B cell (primary cell): Measurements from ENCODE around the gene FHIT. TPM values are rescaled to one million over a fixed set of nuclear protein-coding genes. Genes with fewer than 3 reads are reported as not detected.

Experiments
- ATAC-seq: fragments of 200-7000 bp; cut with Tn5 transposase; one replicate; pipeline ENCODE4 v1.10.0; 2021; ENCODE audit warnings: low read depth, mild to moderate bottlenecking, moderate number of reproducible peaks, moderate library complexity
- CTCF ChIA-PET: fragments of 350-600 bp; sonication (Branson Sonifier 250); formaldehyde crosslinking; loops from one replicate; lab custom pipeline; 2021; ENCODE audit warnings: antibody characterized with exemption, inconsistent platforms; lab: Charles Lee
- POLR2A ChIA-PET: fragments of 350-600 bp; sonication (Branson Sonifier 250); formaldehyde crosslinking; loops from one replicate; lab custom pipeline; 2021; ENCODE audit warnings: antibody characterized with exemption; lab: Charles Lee
- DNase-seq: peaks from one replicate; pipeline ENCODE4 v3.0.0; 2013
- H2AFZ ChIP-seq: 2 replicates; pipeline ENCODE4 v1.6.1; 2012; ENCODE audit warnings: mild to moderate bottlenecking, low read depth, low read length; ENCODE audit not compliant: insufficient read depth, poor library complexity, severe bottlenecking
- H3K27ac ChIP-seq, 2 donors: 1 replicate in 1 of 2; 2 replicates in 1 of 2; pipeline ENCODE4 v1.5.1; 2012 to 2013; ENCODE audit warnings: low read length in 2 of 2, mild to moderate bottlenecking in 2 of 2, moderate library complexity in 1 of 2
- H3K27me3 ChIP-seq, 4 experiments: fragments of 200-600 bp in 1 of 4; sonication (generic) in 1 of 4; replicated peaks in 1 of 4; 1 replicate in 2 of 4; 2 replicates in 2 of 4; pipeline versions ENCODE4 v1.6.1 to v1.7.0; 2013 to 2016; ENCODE audit warnings: low read length in 3 of 4, mild to moderate bottlenecking in 2 of 4, mixed read lengths in 1 of 4, moderate library complexity in 1 of 4; ENCODE audit not compliant: insufficient read depth in 4 of 4, control insufficient read depth in 3 of 4; ENCODE audit errors: control extremely low read depth in 1 of 4
- H3K36me3 ChIP-seq, 2 experiments: replicated peaks in 1 of 2; 1 replicate in 1 of 2; 2 replicates in 1 of 2; pipeline versions ENCODE4 v1.6.1 to v1.7.1; 2013; ENCODE audit warnings: low read length in 1 of 2; ENCODE audit not compliant: insufficient read depth in 2 of 2, control insufficient read depth in 1 of 2; ENCODE audit errors: control extremely low read depth in 1 of 2, extremely low read depth in 1 of 2
- H3K4me1 ChIP-seq, 2 donors: fragments of 200-600 bp in 1 of 2; sonication (generic) in 1 of 2; 1 replicate in 1 of 2; 2 replicates in 1 of 2; pipeline versions ENCODE4 v1.5.1 to v1.6.1; 2013 to 2017; ENCODE audit warnings: low read length in 2 of 2; ENCODE audit not compliant: control insufficient read depth in 2 of 2, insufficient read depth in 2 of 2
- H3K4me2 ChIP-seq: replicated peaks from 2 replicates; pipeline ENCODE3; 2012; ENCODE audit warnings: mild to moderate bottlenecking, low read depth, low read length; ENCODE audit not compliant: poor library complexity, severe bottlenecking
- H3K4me3 ChIP-seq, 5 experiments: fragments of 200-600 bp in 1 of 5; sonication (generic) in 1 of 5; 1 replicate in 3 of 5; 2 replicates in 2 of 5; pipeline versions ENCODE4 v1.5.1 to v1.7.0; 2011 to 2016; ENCODE audit warnings: low read length in 4 of 5, mild to moderate bottlenecking in 4 of 5, low read depth in 2 of 5, control low read depth in 1 of 5, moderate library complexity in 1 of 5; ENCODE audit not compliant: insufficient read depth in 1 of 5; ENCODE audit errors: control extremely low read depth in 1 of 5, extremely low read depth in 1 of 5
- H3K79me2 ChIP-seq: fragments of 200-600 bp; sonication (generic); one replicate; pipeline ENCODE4 v1.6.0; 2016; ENCODE audit warnings: low read length; ENCODE audit not compliant: control insufficient read depth, insufficient read depth
- H3K9ac ChIP-seq: fragments of 200-600 bp; sonication (generic); 2 replicates; pipeline ENCODE4 v1.6.1; 2017; ENCODE audit warnings: mild to moderate bottlenecking, low read length, moderate library complexity
- H3K9me3 ChIP-seq, 3 donors: one replicate each; pipeline versions ENCODE4 v1.6.1 to v1.7.1; 2013; ENCODE audit warnings: low read length in 2 of 3; ENCODE audit not compliant: control insufficient read depth in 2 of 3, insufficient read depth in 1 of 3; ENCODE audit errors: control extremely low read depth in 1 of 3
- H4K20me1 ChIP-seq: 2 replicates; pipeline ENCODE4 v1.6.0; 2012; ENCODE audit warnings: mild to moderate bottlenecking, low read length; ENCODE audit not compliant: insufficient read depth, control insufficient read depth, poor library complexity, severe bottlenecking
- H3K27ac Mint-ChIP-seq: one replicate; pipeline ENCODE4 v1.8.0; 2021; ENCODE audit warnings: mixed read lengths
- H3K27me3 Mint-ChIP-seq: one replicate; pipeline ENCODE4 v1.8.0; 2021; ENCODE audit warnings: mixed read lengths
- H3K4me1 Mint-ChIP-seq: one replicate; pipeline ENCODE4 v1.8.0; 2021; ENCODE audit warnings: mixed read lengths
- H3K4me3 Mint-ChIP-seq: one replicate; pipeline ENCODE4 v1.8.0; 2021; ENCODE audit warnings: mixed read lengths
- H3K9me3 Mint-ChIP-seq: one replicate; pipeline ENCODE4 v1.8.0; 2022; ENCODE audit warnings: mixed read lengths; ENCODE audit not compliant: insufficient read depth
- CTCF ChIP-seq: fragments of 200-600 bp; IDR thresholded peaks from one replicate; pipeline ENCODE4 v1.8.0; 2022; ENCODE audit warnings: antibody characterized with exemption, mild to moderate bottlenecking
- EZH2 ChIP-seq: IDR thresholded peaks from 2 replicates; pipeline ENCODE4 v1.6.1; 2012; ENCODE audit warnings: borderline replicate concordance, low read depth, mild to moderate bottlenecking, moderate library complexity, low read length; ENCODE audit not compliant: insufficient read depth, poor library complexity, severe bottlenecking
- WGBS: methylation state at CpG from one replicate; pipeline ENCODE4 v1.1.5; 2013; ENCODE audit warnings: missing lambda C conversion rate; ENCODE audit not compliant: insufficient coverage; 5-methylcytosine and 5-hydroxymethylcytosine counted together
- intact Hi-C: fragments of 100-400 bp; cut with micrococcal nuclease; formaldehyde crosslinking; loops from one replicate; pipeline ENCODE4 v1.10.0; 2022
- polyA plus RNA-seq: library from polyadenylated mRNA; depleted of rRNA; stranded (reverse); fragments of >200 nt; gene quantifications from 2 replicates; pipeline ENCODE4 v1.2.3, GENCODE V29; 2012
- total RNA-seq, 2 donors: library from RNA; stranded (reverse); fragments of 120-200 nt in 1 of 2; gene quantifications; 1 replicate in 1 of 2; 2 replicates in 1 of 2; pipeline versions ENCODE4 v1.2.3 to v1.2.4, GENCODE V29; 2013 to 2022

Gene FHIT
- total and polyA plus RNA-seq, 2 donors (not counting 1 experiment from before 2014, with no cell fraction given): 1.7 to 7.8 TPM

- intact Hi-C loops: no loop called here
- H3K27ac ChIP-seq: no peak overlapping the region
- no peaks in the 10 kb centered on the region for H4K20me1 ChIP-seq
- CTCF ChIA-PET: no interaction called here
- Mint-ChIP-seq H3K9me3 (no peaks in the 10 kb centered on the region), H3K4me3 (no peak overlapping the region), H3K27ac (no peak overlapping the region), H3K27me3 (no peaks in the 10 kb centered on the region), H3K4me1 (peaks cover under 1% of the 10 kb centered on the region)
- H3K4me3 ChIP-seq: no peak overlapping the region
- no peaks in the 10 kb centered on the region for H3K36me3 ChIP-seq
- no peaks in the 10 kb centered on the region for H3K4me1 ChIP-seq
- no peaks in the 10 kb centered on the region for H3K27me3 ChIP-seq
- H3K4me2 ChIP-seq: no peak overlapping the region
- no peak overlapping the region for H2AFZ ChIP-seq
- TF ChIP-seq EZH2: no peak
- no peak for TF ChIP-seq CTCF
- no peaks in the 10 kb centered on the region for H3K79me2 ChIP-seq
- ATAC-seq (no peak), DNase-seq (no peak)
- H3K9me3 ChIP-seq: no peaks in the 10 kb centered on the region
- POLR2A ChIA-PET: no interaction called here
- H3K9ac ChIP-seq: no peak overlapping the region
These were observed 51.0 kb downstream of the FHIT start for GRCh38 chr3:61200270-61200669.

GRCh38 chr3:61199843-61200242, 51.4 kb downstream of the FHIT start:
- H3K79me2 ChIP-seq: no peaks in the 10 kb centered on the region
- intact Hi-C loops: no loop called here
- H3K27me3 ChIP-seq: no peaks in the 10 kb centered on the region
- H3K4me2 ChIP-seq: no peak overlapping the region
- no peak for DNase-seq
- H4K20me1 ChIP-seq: no peaks in the 10 kb centered on the region
- ChIA-PET POLR2A (no interaction called here), CTCF (no interaction called here)
- H3K9ac ChIP-seq: no peak overlapping the region
- no peaks in the 10 kb centered on the region for H3K27me3 Mint-ChIP-seq
- no peaks in the 10 kb centered on the region for H3K9me3 Mint-ChIP-seq
- TF ChIP-seq EZH2 (no peak), CTCF (no peak)
- no peak for ATAC-seq
- H2AFZ ChIP-seq: no peak overlapping the region
- no peak overlapping the region for H3K27ac ChIP-seq
- H3K9me3 ChIP-seq: no peaks in the 10 kb centered on the region
- peaks cover 2% of the 10 kb centered on the region for H3K4me1 Mint-ChIP-seq
- no peaks in the 10 kb centered on the region for H3K4me1 ChIP-seq
- H3K27ac Mint-ChIP-seq: no peak overlapping the region
- no peak overlapping the region for H3K4me3 Mint-ChIP-seq
- no peak overlapping the region for H3K4me3 ChIP-seq
- no peaks in the 10 kb centered on the region for H3K36me3 ChIP-seq
- no CpG with 5 or more reads among the region's 2 CpGs for WGBS
